Prostate gland (tissue), 2 donors: ENCODE data around the gene LMBRD2.

Experiments
- POLR2A ChIP-seq: fragments of 450-650 bp; IDR thresholded peaks from one replicate; pipeline ENCODE4 v1.6.1; 2016; ENCODE audit warnings: antibody characterized with exemption, mild to moderate bottlenecking
- TF ChIP-seq, protein P1 (sequence below), 4 experiments: fragments of 200-600 bp in 2 of 4; fragments of 450-650 bp in 2 of 4; sonication (generic) in 2 of 4; IDR thresholded peaks; 1 replicate in 3 of 4; 2 replicates in 1 of 4; pipeline ENCODE4 v1.5.1; 2016 to 2019; ENCODE audit warnings: antibody characterized with exemption in 4 of 4, mild to moderate bottlenecking in 2 of 4, moderate library complexity in 2 of 4

DNA sequence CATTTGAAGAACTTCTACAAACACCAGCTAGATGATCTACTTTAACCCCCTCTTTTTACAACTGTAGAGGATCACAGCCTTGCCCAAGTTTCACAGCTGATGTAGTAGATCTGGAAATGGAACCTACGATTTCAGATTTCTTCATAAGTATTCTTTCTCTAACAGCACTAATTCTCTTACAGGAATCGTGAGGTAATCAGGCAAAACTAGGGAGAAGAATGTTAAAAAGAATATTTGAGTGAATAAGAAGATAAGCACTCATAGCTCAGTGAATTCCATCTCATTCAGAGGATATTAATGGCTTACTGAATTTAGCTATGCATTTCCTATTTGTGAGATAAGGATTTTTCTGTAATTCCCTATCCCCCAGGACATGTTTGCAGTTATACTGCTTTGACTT is 47.9 kb upstream of the LMBRD2 start:
- TF ChIP-seq POLR2A = no peak
- TF ChIP-seq, protein P1, sequence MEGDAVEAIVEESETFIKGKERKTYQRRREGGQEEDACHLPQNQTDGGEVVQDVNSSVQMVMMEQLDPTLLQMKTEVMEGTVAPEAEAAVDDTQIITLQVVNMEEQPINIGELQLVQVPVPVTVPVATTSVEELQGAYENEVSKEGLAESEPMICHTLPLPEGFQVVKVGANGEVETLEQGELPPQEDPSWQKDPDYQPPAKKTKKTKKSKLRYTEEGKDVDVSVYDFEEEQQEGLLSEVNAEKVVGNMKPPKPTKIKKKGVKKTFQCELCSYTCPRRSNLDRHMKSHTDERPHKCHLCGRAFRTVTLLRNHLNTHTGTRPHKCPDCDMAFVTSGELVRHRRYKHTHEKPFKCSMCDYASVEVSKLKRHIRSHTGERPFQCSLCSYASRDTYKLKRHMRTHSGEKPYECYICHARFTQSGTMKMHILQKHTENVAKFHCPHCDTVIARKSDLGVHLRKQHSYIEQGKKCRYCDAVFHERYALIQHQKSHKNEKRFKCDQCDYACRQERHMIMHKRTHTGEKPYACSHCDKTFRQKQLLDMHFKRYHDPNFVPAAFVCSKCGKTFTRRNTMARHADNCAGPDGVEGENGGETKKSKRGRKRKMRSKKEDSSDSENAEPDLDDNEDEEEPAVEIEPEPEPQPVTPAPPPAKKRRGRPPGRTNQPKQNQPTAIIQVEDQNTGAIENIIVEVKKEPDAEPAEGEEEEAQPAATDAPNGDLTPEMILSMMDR (IDR thresholded peaks at IDR 0.05) = no peak
